Measurements from ENCODE around the gene CAP2.

- TF ChIP-seq CTCF (conservative IDR thresholded peaks at IDR 0.05) (no peak), ZFX (IDR thresholded peaks at IDR 0.05) (no peak)
Measured at GRCh38 chr6:17591287-17591686, 197.9 kb downstream of the CAP2 start.
